SK-N-SH treated with all-trans-retinoic acid at 6 μM for 48 hours (cell line): ENCODE measurements around the gene ALG8.
A peak's percentile ranks its signal among the peaks of the same experiment; 100 is the strongest.

Source experiments
- ATAC-seq: fragments of 200-7000 bp; cut with Tn5 transposase; 3 replicates; pipeline ENCODE4 v1.9.1; 2020; ENCODE audit warnings: mild to moderate bottlenecking, moderate library complexity
- ARNTL ChIP-seq: fragments of 450-650 bp; formaldehyde crosslinking; IDR thresholded peaks from 2 replicates; pipeline ENCODE4 v1.5.0; 2020; ENCODE audit warnings: low read depth, mild to moderate bottlenecking, moderate library complexity, borderline replicate concordance
- BACH2 ChIP-seq: fragments of 250-450 bp; sonication (Bioruptor Pico); IDR thresholded peaks from 2 replicates; pipeline ENCODE4 v1.9.0; 2021; ENCODE audit warnings: mild to moderate bottlenecking, borderline replicate concordance
- CSDC2 ChIP-seq: fragments of 250-450 bp; sonication (Bioruptor Pico); IDR thresholded peaks from 2 replicates; pipeline ENCODE4 v1.5.0; 2020; ENCODE audit warnings: mild to moderate bottlenecking, moderate library complexity
- ESRRG ChIP-seq: fragments of 250-450 bp; sonication (Bioruptor Pico); IDR thresholded peaks from 2 replicates; pipeline ENCODE4 v1.6.1; 2021; ENCODE audit warnings: mild to moderate bottlenecking
- GLIS3 ChIP-seq: fragments of 250-450 bp; sonication (Bioruptor Pico); IDR thresholded peaks from 2 replicates; pipeline ENCODE4 v1.5.0; 2020; ENCODE audit warnings: mild to moderate bottlenecking, moderate library complexity
- ISL1 ChIP-seq: fragments of 250-450 bp; sonication (Bioruptor Pico); IDR thresholded peaks from 2 replicates; pipeline ENCODE4 v2.1.2; 2022; ENCODE audit warnings: mild to moderate bottlenecking, moderate library complexity
- OSR1 ChIP-seq: fragments of 250-450 bp; sonication (Bioruptor Pico); IDR thresholded peaks from 2 replicates; pipeline ENCODE4 v1.8.0; 2022; ENCODE audit warnings: moderate library complexity, mild to moderate bottlenecking, inconsistent platforms
- PPARA ChIP-seq: fragments of 250-450 bp; sonication (Bioruptor Pico); IDR thresholded peaks from 2 replicates; pipeline ENCODE4 v1.5.0; 2020; ENCODE audit warnings: mild to moderate bottlenecking, borderline replicate concordance
- RARB ChIP-seq: fragments of 250-450 bp; sonication (Bioruptor Pico); IDR thresholded peaks from 2 replicates; pipeline ENCODE4 v1.8.0; 2021; ENCODE audit warnings: mild to moderate bottlenecking, moderate library complexity
- SNAI2 ChIP-seq: fragments of 250-450 bp; sonication (Bioruptor Pico); IDR thresholded peaks from 2 replicates; pipeline ENCODE4 v1.5.0; 2020; ENCODE audit warnings: mild to moderate bottlenecking, moderate library complexity
- TCF4 ChIP-seq: fragments of 250-450 bp; sonication (Bioruptor Pico); IDR thresholded peaks from 2 replicates; pipeline ENCODE4 v1.8.0; 2021; ENCODE audit warnings: mild to moderate bottlenecking, moderate library complexity, borderline replicate concordance
- ZC3H10 ChIP-seq: fragments of 250-450 bp; sonication (Bioruptor Pico); IDR thresholded peaks from 2 replicates; pipeline ENCODE4 v1.5.1; 2021; ENCODE audit warnings: mild to moderate bottlenecking, moderate library complexity
- ZFP3 ChIP-seq: fragments of 250-450 bp; sonication (Bioruptor Pico); IDR thresholded peaks from 2 replicates; pipeline ENCODE4 v1.5.0; 2020; ENCODE audit warnings: mild to moderate bottlenecking, moderate library complexity
- ZFP30 ChIP-seq: fragments of 450-650 bp; formaldehyde crosslinking; IDR thresholded peaks from 2 replicates; pipeline ENCODE4 v1.5.0; 2022; ENCODE audit warnings: mild to moderate bottlenecking, moderate library complexity
- ZNF565 ChIP-seq: fragments of 450-650 bp; formaldehyde crosslinking; conservative IDR thresholded peaks from 2 replicates; pipeline ENCODE4 v1.5.0; 2020; ENCODE audit warnings: low read depth, mild to moderate bottlenecking, moderate library complexity
- ZNF70 ChIP-seq: fragments of 450-650 bp; formaldehyde crosslinking; IDR thresholded peaks from 2 replicates; pipeline ENCODE4 v1.5.0; 2020; ENCODE audit warnings: mild to moderate bottlenecking, moderate library complexity
- ZNF8 ChIP-seq: fragments of 450-650 bp; formaldehyde crosslinking; IDR thresholded peaks from 2 replicates; pipeline ENCODE4 v1.5.0; 2020; ENCODE audit warnings: mild to moderate bottlenecking, moderate library complexity
- TF ChIP-seq, protein P1 (sequence below): fragments of 250-450 bp; sonication (Bioruptor Pico); IDR thresholded peaks from 2 replicates; pipeline ENCODE4 v1.8.0; 2020; ENCODE audit warnings: mild to moderate bottlenecking, moderate library complexity, borderline replicate concordance
- TF ChIP-seq, protein P2 (sequence below): fragments of 250-450 bp; sonication (Bioruptor Pico); IDR thresholded peaks from 2 replicates; pipeline ENCODE4 v1.8.0; 2021; ENCODE audit warnings: low read depth, mild to moderate bottlenecking, moderate library complexity, borderline replicate concordance
- TF ChIP-seq, protein P3 (sequence below): fragments of 250-450 bp; sonication (Bioruptor Pico); IDR thresholded peaks from 2 replicates; pipeline ENCODE4 v1.5.1; 2020; ENCODE audit warnings: low read depth, mild to moderate bottlenecking, moderate library complexity

ALG8 gene

DNA sequence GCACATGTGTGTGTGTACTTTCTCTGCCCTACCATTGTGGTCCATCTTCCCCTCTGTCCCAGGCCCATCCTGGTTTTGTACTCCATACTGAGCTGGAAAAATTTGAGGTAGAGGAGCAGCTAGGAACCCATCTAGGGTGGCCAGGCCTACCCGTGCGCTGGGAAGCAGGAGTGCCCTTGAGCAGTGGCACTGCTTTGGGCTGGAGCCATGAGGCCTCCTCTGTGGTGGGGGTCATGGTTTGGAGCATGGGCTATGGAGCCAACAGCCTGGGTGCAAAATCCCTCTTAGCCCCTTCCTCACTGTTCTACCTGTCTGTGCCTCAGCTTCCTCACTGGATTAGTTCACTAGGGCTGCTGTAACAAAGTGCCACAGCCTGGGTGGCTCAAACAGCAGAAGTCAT, 21.9 kb upstream of the ALG8 start:
- TF ChIP-seq GLIS3 (CRISPR knock-in tag), result no peak
- no peak for TF ChIP-seq OSR1 (CRISPR knock-in tag)
- no peak for TF ChIP-seq ZFP3
- TF ChIP-seq ISL1 (CRISPR knock-in tag), result no peak
- no peak for TF ChIP-seq ZNF70 (CRISPR knock-in tag)
- no peak for TF ChIP-seq CSDC2
- no peak for TF ChIP-seq ZNF8 (CRISPR knock-in tag)
- TF ChIP-seq, all 23 proteins: peak for 0
- ATAC-seq, result no peak

DNA sequence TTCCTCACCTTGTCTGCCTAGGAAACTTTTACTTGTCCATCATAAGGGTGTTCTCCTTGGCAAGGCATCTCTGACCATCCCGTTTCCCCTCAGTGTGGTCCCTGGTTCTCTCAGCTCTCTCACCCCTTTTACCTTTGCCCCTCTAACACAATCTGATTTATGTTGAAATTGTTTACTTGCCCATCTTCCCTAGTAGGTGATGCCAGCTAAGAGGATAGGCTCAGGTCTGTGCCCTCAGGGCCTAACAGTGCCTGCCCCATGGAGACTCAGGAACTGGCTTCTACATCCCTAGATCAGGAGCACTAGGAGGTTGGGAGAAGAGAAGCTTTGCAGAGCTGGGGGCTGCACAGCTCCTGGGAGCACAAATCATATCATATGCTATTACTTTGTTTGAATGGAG, 21.1 kb upstream of the ALG8 start:
- no peak for ATAC-seq
- no peak for TF ChIP-seq ZNF565
- TF ChIP-seq, protein P1, sequence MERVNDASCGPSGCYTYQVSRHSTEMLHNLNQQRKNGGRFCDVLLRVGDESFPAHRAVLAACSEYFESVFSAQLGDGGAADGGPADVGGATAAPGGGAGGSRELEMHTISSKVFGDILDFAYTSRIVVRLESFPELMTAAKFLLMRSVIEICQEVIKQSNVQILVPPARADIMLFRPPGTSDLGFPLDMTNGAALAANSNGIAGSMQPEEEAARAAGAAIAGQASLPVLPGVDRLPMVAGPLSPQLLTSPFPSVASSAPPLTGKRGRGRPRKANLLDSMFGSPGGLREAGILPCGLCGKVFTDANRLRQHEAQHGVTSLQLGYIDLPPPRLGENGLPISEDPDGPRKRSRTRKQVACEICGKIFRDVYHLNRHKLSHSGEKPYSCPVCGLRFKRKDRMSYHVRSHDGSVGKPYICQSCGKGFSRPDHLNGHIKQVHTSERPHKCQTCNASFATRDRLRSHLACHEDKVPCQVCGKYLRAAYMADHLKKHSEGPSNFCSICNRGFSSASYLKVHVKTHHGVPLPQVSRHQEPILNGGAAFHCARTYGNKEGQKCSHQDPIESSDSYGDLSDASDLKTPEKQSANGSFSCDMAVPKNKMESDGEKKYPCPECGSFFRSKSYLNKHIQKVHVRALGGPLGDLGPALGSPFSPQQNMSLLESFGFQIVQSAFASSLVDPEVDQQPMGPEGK (CRISPR knock-in tag), result no peak
- TF ChIP-seq ESRRG (CRISPR knock-in tag), result no peak
- no peak for TF ChIP-seq ZC3H10 (CRISPR knock-in tag)
- no peak for TF ChIP-seq OSR1 (CRISPR knock-in tag)
- TF ChIP-seq SNAI2, result no peak
- no peak for TF ChIP-seq ISL1 (CRISPR knock-in tag)
- TF ChIP-seq, protein P2, sequence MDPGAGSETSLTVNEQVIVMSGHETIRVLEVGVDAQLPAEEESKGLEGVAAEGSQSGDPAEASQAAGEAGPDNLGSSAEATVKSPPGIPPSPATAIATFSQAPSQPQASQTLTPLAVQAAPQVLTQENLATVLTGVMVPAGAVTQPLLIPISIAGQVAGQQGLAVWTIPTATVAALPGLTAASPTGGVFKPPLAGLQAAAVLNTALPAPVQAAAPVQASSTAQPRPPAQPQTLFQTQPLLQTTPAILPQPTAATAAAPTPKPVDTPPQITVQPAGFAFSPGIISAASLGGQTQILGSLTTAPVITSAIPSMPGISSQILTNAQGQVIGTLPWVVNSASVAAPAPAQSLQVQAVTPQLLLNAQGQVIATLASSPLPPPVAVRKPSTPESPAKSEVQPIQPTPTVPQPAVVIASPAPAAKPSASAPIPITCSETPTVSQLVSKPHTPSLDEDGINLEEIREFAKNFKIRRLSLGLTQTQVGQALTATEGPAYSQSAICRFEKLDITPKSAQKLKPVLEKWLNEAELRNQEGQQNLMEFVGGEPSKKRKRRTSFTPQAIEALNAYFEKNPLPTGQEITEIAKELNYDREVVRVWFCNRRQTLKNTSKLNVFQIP, result no peak
- TF ChIP-seq ZFP30 (CRISPR knock-in tag), result no peak
- no peak for TF ChIP-seq PPARA (CRISPR knock-in tag)
- no peak for TF ChIP-seq RARB
- TF ChIP-seq ZFP3, result no peak
- no peak for TF ChIP-seq CSDC2
- no peak for TF ChIP-seq BACH2 (CRISPR knock-in tag)
- no peak for TF ChIP-seq TCF4 (CRISPR knock-in tag)
- no peak for TF ChIP-seq ARNTL (CRISPR knock-in tag)

DNA sequence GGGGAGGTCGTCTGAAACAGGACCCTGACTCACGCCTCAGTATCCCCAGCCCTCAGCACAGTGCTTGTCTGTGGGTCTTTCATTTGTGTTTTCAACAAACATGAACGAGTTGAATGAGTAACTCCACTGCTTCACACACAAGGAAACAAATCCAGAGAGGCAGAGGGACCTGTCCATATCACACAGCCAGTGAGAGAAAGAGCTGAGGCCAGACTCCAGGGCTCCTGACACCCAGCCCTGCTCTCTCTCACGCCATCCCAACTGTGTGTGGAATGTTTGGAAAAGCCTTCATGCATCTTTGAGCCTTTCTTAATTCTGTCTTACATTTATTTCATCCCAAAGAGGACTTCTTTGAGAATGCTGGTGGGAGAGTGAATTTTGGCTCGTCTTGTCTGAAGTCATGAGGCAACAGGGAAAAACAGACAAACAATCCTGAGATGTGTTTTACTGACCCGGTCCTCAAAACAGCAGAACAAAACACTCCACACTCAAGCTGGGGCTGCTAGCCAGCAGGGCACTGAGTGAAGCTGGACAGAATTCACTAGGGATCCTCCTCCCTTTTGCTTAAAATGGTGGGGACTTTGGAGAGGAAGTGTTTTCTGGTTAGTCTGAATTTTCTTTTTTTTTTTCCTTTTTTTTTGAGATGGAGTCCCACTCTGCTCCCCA, 19.7 kb upstream of the ALG8 start:
- no peak for ATAC-seq
- TF ChIP-seq, protein P2, result no peak
- no peak for TF ChIP-seq PPARA (CRISPR knock-in tag)

DNA sequence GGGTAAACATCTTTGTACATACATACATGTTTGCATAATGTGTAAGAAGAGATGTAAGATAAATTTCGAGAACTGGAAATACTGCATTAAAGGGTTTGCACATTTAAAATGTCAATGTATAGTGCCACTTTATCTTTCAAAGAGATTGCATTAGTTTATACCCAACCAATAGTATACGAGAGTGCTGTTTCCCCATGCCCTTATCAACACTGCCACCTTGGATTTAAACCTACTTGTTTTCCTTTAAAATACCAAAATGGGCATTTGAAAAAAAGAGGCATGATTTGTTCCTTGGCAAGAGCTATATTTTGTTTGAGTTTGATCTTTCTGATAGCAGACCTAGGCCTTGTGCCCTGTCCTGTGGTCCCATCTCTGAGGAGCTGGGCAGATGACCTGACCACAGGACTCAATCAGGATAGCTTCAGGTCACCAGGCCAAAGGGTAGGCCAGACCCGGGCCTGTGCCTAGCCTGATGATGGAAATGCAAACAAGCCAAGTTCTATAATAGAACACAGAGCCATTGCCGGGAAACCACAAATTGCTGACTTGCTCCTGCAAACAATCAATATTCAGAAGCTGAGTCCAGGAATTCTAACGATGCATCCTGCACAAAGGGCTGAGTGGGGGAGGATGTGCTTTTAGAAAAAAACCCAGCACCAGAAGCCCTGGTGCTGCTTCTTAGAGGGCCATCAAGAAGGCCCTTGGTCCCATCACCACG, 16.9 kb upstream of the ALG8 start:
- ATAC-seq, result peak; percentile 64
- no peak for TF ChIP-seq ZNF565
- TF ChIP-seq, protein P2, result no peak
- TF ChIP-seq PPARA (CRISPR knock-in tag), result no peak
- TF ChIP-seq, protein P1 (CRISPR knock-in tag), result no peak
- no peak for TF ChIP-seq ARNTL (CRISPR knock-in tag)
- 0 out of 2 replicates have a peak, but pooled peaks have one; percentile 1 for TF ChIP-seq CSDC2
- no peak for TF ChIP-seq RARB
- TF ChIP-seq SNAI2, result 0 out of 2 replicates have a peak, but pooled peaks have one; percentile 9
- peak; percentile 42; the same call in 1 of the 2 replicates for TF ChIP-seq ISL1 (CRISPR knock-in tag)
- no peak for TF ChIP-seq ZFP3
- TF ChIP-seq, protein P3, sequence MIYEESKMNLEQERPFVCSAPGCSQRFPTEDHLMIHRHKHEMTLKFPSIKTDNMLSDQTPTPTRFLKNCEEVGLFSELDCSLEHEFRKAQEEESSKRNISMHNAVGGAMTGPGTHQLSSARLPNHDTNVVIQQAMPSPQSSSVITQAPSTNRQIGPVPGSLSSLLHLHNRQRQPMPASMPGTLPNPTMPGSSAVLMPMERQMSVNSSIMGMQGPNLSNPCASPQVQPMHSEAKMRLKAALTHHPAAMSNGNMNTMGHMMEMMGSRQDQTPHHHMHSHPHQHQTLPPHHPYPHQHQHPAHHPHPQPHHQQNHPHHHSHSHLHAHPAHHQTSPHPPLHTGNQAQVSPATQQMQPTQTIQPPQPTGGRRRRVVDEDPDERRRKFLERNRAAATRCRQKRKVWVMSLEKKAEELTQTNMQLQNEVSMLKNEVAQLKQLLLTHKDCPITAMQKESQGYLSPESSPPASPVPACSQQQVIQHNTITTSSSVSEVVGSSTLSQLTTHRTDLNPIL, result no peak
- no peak for TF ChIP-seq OSR1 (CRISPR knock-in tag)
- no peak for TF ChIP-seq ZC3H10 (CRISPR knock-in tag)
- no peak for TF ChIP-seq ZNF8 (CRISPR knock-in tag)
- no peak for TF ChIP-seq TCF4 (CRISPR knock-in tag)
- TF ChIP-seq ZNF70 (CRISPR knock-in tag), result no peak
